NCI-H82 (cell line): ENCODE data around the gene BPIFB4.
"Not testable (repeated sequence)": the region's sequence is repeated elsewhere in the genome, so short reads cannot be mapped to it uniquely, and the experiment has no call there.

Experiments
- DNase-seq: peaks from one replicate; lab custom pipeline; 2025; lab: John Stamatoyannopoulos, UW

Gene BPIFB4

DNA sequence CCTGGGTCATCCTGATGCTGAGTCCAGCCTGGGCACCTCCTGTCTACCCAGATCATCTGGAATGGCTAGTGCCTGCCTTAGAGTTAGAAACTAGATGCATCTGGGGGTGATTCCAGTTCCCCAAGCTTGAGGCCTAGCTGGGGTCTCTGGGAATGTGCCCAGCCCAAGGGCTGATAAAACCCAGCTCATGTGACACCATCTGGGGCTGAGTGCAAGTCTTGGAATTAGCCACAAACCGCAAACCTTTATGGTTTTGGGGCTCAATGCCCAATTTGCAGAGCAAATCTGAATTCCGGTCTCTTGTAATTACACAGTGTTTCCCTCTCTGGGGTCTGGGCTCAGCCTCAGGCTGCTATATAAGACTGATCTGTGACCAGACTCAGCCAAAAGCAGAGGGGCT is at the start of gene BPIFB4:
BPIFB4 (plus strand) TSS at position 385 of the 400 bp plus-strand sequence. CDS start 1,884 bp downstream, outside the sequence.
- no peak for DNase-seq

- no peak for DNase-seq
Observed at GRCh38 chr20:33030076-33030475, 49.4 kb upstream of the BPIFB4 start.

DNA sequence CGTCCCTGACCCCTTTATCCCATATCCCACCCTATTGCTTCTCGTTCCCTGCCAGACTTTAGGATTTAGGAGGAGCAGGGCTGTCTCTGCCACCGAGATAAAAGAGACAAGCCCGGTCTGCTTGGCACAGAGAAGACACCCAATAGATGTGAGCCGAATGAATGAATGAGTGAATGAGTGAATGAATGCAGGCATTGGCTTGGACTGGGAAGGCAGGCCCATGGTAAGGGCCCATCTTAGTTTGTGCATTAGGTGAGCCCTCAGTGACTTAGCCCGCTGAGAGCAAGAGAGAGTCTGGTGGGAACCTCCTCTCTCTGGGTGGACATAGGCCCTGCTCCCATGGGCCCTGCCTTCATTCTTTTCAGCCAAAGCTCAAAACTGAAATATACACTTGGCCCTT is 48.9 kb upstream of the BPIFB4 start:
- DNase-seq = no peak

- no peak for DNase-seq
Observed at GRCh38 chr20:33031531-33031930, 47.9 kb upstream of the BPIFB4 start, which contains the start of gene BPIFB6. Gene BPIFB6 (plus strand): TSS chr20:33031648. CDS start chr20:33031648, 0 bp downstream.

DNA sequence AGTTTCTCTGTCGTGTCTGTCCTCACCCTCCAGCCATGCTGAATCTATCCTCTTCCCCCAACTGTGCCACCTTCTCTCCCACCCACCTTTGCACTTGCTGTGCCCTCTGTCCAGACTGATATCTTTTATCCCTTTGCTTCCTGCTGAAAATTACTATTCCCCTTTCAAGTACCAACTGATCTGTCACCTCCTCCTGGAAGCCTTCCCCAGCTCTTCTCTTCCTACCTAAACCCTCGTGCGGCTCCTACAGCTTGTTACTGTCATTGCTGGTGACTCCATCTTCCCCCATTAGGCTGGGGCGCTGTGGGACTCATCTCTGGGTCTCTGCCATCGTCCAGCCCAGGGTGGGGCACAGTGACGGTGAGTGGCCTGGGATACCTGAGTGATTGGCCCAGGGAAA is 46.9 kb upstream of the BPIFB4 start:
- DNase-seq = no peak

DNA sequence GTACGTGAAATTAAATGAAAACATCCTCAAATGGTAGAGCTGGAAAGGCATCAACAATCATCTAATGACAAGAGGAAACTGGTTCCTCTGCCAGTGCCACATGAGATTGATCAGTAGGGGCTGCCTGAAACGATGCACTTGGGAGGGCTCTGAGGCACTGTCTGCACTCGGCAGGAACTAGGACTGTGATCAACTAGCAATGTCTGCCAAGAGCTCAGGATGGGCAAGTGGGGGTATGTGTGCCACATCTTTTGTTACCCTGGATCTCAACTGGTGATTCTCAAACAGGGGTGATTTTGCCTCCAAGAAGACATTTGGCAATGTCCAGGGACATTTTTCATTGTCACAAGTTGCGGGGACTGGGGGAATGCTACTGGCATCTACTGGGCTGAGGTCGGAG is 46.1 kb upstream of the BPIFB4 start:
- no peak for DNase-seq

- DNase-seq = no peak
Observed at GRCh38 chr20:33034115-33034514, 45.3 kb upstream of the BPIFB4 start.

DNA sequence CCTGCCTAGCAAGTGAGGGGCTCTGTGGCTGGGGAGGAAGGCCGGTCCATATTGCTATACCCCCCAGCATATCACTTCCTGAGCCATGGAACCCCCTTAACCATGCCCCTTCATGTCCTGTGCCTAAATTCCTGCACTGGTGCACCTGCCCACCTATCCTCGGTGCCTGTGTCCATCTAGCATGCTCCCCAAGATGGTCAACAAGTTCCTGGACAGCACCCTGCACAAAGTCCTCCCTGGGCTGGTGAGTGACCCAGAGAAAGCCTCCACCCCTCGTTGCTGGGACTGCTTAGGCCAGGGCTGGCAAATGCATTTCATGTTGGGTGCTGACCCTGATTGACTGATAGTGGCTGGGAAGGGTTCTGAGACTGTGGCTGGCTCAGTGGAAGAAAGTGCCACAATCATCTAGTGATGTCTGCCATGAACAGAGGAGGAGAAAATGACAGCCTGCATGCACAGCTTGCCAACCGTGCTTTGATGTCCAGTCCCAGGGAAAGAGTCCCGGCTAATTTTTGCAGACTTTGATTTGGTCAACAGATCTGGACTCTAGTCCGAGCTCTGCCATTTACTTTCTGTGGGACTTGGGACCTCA is 44.4 kb upstream of the BPIFB4 start:
- no peak for DNase-seq

DNA sequence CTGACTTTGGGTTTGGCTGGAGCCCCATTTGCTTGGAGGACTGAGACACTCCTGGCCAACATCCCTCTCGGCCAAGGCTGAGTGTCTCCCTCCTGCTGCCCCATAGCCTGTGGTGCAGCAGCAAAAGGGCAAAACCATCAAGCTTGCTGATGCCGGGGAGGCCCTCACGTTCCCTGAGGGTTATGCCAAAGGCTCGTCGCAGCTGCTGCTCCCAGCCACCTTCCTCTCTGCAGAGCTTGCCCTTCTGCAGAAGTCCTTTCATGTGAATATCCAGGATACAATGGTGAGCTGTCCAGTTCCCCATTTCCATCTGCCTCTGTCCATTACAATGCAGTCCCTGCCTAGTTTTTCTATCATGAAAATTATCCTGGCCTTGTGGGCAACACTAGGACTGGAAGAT is 42.0 kb upstream of the BPIFB4 start:
- no peak for DNase-seq

DNA sequence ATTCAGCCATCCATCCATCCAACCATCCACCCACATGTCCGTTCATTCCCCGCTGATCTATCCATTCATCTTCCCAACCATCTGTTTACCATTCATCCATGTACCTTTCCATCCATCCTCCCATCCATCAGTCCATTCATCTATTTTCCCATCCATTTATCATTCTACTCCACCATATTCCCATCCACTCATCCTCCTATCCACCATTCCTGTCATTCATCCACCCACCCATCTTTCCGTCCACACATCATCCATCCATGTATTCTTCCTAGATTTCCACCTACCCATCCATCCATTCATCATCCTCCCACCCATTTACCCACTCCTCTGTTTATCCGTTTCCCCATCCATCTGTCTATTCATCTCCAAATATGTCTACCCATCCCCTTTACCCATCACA is 41.2 kb upstream of the BPIFB4 start:
- no peak for DNase-seq

DNA sequence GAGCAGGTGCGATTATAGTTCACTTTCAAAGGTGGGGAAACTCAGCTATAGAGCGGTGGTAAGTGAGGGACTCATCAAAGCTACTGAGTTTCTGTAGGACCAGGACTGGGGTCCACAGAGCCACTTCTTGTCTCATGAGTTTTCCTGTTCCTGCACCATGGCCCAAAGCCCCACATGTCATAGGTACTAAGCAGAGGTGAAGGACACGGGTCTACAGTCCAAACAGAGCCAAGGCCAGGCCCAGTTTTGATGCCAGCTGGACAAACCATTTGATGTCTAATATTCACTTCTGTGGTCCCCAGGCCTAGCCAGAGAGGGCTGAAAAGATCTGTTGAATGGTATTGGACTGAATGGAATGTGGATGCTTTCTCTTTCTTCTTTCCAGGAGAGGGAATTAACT is 37.0 kb upstream of the BPIFB4 start:
- DNase-seq = no peak

- DNase-seq = no peak
Observed at GRCh38 chr20:33042983-33043730, 36.3 kb upstream of the BPIFB4 start.

DNA sequence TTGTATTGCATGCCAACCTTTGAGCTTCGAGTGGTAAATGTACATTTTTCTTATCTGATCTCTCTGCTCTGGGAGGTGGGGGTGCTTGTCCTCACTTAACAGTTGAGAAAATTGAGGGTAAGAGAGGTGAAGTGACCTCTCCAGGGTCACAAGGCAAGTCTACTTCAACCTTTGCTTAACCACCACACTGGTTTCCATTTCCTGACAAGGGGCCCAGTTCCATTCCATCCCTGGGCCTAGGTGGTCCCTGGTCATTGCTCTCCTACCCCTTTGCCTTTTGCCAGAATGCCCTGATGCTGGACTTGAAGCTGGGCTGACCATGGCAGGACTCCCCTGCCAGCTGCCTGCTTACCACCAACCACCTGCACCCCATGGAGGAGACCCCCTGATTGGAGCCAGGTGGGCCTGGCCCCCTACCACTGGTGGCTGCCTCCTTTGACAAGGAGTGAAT is 35.7 kb upstream of the BPIFB4 start:
- DNase-seq = no peak

DNA sequence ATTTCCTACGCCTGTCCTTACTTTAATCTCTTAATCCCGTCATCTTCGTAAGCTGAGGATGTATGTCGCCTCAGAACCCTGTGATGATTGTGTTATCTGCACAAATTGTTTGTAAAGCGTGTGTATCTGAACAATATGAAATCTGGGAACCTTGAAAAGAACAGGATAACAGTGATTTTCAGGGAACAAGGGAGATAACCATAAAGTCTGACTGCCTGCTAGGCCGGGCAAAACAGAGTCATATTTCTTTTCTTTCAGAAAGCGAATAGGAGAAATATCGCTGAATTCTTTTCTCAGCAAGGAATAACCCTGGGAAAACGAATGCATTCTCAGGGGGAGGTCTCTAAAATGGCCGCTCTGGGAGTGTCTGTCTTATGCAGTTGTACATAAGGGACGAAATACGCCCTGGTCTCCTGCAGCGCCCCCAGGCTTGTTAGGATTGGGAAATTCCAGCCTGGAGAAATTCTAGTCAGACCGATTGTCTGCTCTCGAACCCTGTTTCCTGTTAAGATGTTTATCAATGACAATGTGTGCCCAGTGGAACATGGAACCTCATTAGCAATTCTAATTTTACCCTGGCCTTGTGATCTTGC is 34.2 kb upstream of the BPIFB4 start:
- not testable (repeated sequence) for DNase-seq

DNA sequence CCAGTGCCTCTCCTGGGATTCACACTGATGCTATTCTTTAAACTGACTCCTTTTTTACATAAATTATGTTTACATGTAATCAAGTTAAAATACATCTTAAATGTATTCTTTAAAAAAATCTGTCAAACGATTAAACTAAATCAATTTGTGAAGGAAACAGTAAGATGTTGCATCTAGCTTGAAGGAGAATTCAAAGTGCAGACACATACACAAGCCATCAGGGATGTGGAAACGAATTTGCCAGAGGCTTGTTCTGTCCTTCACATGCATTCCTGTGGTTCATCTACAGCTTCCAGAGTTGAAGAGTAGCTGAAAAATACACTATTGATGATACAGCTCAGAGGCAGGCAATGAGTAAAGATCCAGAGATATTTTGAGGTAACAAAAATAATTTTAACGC is 33.0 kb upstream of the BPIFB4 start:
- no peak for DNase-seq

DNA sequence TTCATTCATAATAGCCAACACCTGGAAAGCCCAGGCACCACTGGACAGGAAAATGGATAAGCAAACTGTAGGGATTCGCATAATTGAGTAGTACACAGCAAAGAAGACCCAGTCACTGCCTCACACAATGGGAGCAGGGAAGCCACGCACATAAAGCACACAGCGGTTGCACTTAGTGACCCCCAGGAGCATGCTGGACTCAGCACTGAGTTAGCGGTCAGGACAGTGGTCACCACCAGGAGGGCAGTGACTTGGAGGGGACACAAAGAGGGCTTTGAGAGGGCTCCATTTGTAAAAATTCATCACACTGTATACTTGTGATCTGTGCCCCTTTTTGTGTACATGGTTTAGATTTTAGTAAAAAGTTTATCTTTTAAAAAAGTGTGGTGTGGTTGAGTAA is 28.1 kb upstream of the BPIFB4 start:
- DNase-seq = no peak

DNA sequence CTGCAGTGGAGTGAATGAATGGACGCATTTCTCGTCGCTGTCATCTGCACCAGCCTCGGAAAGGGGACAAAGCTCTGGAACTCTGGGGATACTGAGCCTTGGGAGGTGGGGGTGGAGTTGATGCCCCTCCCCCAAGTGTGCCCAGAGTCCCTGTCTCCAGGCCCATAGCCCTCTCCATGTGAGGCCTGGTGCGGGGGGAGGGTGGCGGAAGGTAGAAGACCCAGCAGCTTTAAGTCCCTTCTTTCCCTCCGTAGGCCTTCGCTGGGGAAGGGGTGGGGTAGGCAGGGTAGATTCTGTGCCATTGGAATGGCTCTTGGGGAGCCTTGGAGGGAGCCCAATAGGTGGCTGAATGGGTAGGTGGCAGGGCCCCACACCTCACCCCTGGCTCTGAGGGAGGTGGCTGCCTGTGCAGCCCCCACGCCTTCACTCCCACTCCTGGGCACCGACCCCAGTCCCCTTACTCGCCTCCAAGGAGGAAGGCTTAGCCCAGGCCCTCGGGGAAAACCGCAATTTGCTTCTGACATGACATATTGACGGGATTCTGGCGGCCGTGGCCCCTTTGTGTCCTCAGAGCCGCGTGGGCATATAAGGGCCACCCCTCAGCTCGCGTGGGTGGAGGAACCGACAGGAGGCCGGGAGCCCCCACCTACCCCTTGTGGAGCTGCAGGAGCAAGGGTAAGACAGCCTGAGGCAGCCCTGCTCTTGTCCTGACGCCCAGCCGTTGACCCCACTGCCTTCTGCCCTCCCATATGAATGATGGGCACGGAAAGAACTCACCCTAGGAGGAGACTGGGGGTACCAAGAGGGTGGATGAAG is 25.9 kb upstream of the BPIFB4 start, which contains the start of gene BPIFB3:
BPIFB3 (plus strand) TSS at position 613 of the 816 bp plus-strand sequence. CDS start 1,533 bp downstream, outside the sequence.
- DNase-seq = no peak

GRCh38 chr20:33054381-33054780 is 25.1 kb upstream of the BPIFB4 start:
- no peak for DNase-seq

DNA sequence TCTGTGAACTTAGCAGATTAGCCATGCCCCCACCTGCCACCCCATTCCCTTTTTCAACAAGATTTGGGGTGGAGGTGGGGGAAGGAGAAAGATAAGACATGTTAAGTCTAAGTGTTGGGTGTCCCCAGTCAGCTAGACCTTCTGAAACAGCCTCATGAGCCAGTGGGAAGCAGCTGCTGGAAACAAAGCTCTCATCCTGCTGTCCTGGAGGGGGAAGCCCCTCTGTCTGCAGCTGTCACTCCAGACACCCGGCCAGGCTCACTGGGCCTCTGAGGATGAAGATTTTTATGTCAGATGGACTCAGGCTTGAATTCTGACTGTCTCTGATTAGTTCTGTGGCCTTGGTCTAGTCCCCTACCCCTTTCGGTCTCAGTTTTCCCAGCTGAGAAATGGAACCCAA is 24.7 kb upstream of the BPIFB4 start:
- peak; percentile 26 for DNase-seq

- DNase-seq = no peak
Observed at GRCh38 chr20:33059136-33059535, 20.3 kb upstream of the BPIFB4 start.

DNA sequence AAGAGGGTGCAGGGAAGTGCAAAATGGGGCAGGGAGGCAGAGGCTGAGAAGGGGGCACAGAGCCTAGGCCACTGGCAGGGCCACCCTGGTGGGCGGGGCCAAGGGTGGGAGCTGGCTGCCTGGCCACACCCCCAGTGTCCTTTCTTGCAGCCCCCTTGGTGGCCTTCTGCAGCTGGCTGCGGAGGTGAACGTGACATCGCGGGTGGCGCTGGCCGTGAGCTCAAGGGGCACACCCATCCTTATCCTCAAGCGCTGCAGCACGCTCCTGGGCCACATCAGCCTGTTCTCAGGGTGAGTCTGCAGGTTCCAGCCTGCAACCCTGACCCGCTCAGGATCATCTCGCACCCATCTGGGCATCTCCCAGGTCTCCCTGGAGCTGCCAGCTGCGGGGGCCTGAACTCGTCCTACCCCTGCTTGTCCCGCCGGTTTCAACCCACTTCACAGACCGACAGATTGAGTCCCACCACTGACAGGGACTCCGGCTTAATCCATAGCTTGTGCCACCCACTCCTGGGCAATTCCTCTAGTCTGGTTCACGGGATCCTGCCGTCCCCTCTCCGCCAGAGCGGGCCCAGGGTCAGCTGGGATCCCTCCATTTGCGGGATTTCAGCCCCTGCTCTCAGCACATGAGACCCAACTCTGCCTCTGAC is 19.6 kb upstream of the BPIFB4 start:
- no peak for DNase-seq

DNA sequence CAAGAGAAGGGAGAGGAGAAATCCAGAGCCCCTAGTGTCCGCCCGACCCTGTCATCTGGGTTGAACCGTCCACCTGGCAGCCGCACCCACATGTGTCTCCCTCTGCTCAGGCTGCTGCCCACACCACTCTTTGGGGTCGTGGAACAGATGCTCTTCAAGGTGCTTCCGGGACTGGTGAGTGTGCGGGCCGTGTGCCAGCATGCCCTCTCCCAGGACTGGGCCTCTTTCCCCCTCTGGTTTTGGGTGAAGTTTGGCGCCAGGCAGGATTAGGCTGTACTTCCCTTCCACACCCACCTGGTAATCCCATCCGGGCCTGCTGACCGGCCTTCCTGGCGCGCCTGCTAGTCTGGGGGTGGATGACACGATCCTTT is 17.8 kb upstream of the BPIFB4 start:
- peak; percentile 36 for DNase-seq
